GM12873 (cell line): ENCODE results near the gene PLXDC1.

ENCODE experiments used
- TF ChIP-seq, protein P1 (sequence below): IDR thresholded peaks from 2 replicates; pipeline ENCODE4 v1.5.1; 2012; ENCODE audit warnings: low read depth, mild to moderate bottlenecking, moderate library complexity, low read length, control low read depth; ENCODE audit not compliant: insufficient read depth; ENCODE audit errors: missing control alignments

Gene PLXDC1

DNA sequence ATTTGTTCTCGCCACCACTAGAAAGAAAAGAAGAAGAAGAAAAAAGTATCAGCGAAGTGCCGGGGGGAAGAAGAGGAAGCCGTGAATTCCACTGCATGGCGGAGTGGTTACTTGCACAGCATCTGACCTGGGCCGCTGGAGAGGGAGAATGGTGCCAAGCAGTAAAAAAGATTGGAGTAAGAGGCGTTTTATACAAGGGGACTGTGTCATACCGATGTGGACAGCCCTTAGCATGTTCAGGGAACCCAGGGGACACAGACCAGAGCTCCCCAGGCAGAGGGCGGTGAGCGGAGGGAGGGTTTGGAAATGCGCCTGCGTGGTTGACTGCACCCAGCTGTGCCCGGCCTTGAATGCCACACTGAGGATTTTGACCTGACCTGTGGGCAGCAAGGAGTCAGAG lies 52.8 kb downstream of the PLXDC1 start:
- TF ChIP-seq, protein P1, sequence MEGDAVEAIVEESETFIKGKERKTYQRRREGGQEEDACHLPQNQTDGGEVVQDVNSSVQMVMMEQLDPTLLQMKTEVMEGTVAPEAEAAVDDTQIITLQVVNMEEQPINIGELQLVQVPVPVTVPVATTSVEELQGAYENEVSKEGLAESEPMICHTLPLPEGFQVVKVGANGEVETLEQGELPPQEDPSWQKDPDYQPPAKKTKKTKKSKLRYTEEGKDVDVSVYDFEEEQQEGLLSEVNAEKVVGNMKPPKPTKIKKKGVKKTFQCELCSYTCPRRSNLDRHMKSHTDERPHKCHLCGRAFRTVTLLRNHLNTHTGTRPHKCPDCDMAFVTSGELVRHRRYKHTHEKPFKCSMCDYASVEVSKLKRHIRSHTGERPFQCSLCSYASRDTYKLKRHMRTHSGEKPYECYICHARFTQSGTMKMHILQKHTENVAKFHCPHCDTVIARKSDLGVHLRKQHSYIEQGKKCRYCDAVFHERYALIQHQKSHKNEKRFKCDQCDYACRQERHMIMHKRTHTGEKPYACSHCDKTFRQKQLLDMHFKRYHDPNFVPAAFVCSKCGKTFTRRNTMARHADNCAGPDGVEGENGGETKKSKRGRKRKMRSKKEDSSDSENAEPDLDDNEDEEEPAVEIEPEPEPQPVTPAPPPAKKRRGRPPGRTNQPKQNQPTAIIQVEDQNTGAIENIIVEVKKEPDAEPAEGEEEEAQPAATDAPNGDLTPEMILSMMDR: no peak

DNA sequence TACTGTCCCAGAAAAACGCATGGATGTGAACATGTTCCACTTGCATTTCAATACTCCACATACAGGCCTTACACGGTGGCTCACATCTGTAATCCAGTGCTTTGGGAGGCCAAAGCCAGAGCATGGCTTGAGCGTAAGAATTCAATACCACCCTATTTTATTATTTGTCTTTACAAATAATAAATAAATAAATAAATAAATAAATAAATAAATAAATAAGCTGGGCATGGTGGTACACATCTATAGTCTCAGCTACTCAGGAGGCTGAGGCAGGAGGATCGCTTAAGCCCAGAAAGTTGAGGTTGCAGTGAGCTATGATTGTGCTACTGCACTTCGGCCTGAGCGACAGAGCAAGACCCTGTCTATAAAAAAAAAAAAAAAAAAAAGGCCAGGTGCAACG lies 53.9 kb downstream of the PLXDC1 start:
- TF ChIP-seq, protein P1: no peak

DNA sequence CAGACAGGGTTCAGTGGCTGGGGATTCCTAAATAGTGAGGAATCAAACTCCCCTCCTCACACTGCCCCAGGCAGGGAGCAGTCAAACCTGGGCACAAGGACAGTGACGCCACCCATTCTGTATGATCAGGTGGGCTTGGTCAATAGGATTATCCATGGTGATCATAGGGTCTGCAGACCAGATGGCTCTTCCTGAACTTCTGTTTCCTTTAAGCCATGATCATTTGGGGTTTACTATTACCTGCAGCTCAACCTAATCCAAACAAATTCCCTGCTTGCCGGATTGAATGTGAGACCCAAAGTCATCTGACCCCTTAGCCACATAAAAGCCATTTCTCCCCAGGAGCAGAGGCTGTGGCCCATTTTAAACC lies 54.3 kb downstream of the PLXDC1 start:
- TF ChIP-seq, protein P1: no peak

GRCh38 chr17:39096508-39097149 lies 54.8 kb downstream of the PLXDC1 start:
- TF ChIP-seq, protein P1: no peak

DNA sequence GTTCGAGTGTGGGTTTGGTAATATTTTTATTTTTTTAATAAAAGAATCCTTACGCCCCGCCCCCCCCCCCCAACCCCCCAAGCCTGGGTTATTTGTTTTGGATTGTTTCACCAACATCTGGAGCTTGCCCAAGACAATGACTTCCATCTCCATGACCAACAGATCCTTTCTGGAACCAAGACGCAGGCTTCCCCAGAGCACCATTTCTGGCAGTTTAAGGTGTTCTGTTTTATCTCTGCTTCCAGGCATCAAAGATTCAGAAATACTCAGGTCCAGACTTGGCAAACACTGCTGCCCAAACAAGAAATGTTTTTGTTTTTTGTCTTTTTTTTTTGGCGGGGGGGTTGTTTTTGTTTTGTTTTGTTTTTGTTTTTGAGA lies 56.1 kb downstream of the PLXDC1 start:
- TF ChIP-seq, protein P1: no peak

DNA sequence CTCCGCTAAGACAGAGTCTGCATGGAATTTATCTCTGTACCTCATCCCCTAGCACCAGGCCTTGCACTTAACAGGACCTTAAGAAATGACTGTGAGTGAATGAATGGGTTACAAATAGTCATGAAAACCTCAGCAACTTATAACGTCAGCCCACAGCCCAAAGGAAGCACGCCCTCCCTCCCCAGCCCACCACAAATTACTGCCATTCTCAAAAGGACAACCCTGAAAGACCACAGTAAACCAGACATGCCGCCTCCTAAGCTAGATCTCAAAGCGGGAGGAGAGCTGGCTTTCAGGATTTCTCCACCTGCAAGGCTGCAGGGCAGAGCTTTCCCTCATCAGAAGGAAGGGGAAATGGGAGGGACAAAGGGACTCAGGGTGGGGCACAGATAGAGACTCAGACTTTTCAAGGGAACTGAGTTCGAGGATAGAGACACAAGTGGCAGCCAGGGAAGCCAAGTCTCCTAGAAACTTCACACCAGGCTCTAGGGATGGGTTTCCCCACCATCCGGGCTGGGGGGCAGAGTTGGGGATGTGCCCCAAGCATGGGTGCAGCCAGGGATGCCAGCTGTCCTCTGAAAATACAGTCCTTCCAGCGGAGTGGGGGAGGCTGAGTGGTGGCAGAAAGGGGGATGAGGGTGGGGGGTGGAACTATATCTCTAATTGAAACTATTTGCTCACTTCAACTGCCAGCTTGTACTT lies 56.7 kb downstream of the PLXDC1 start:
- TF ChIP-seq, protein P1: no peak

DNA sequence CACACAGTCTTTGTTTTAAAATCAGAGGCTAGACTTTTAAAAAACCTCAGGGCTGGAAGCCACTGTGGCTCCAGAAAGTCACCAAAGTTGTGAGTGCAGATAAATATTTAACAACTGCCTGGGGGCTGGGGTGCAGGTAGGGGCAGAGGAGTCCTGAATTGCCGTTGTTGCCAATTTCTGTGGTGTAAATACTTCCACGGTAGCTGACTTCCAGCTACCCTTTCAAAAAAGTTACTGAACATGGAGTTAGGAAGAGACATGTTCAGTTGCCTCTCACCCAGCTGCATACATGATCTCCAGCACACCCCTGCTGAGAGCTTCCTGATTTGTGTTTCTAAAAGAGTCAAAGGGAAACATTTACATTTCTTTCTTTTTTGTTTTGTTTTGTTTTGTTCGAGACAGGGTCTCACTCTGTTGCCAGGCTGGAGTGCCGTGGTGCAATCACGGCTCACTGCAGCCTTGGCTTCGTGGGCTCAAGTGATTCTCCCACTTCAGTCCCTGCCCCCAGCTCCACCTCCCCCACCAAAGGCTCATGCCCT lies 58.7 kb downstream of the PLXDC1 start:
- TF ChIP-seq, protein P1: no peak
